Measurements from ENCODE around the gene ECM1.
A peak's percentile ranks its signal among the peaks of the same experiment; 100 is the strongest.

ECM1 gene

GRCh38 chr1:150560011-150560438 lies 52.1 kb downstream of the ECM1 start:
- peak in 1 of 2 donors; percentile 26 for DNase-seq

GRCh38 chr1:150560576-150561253 lies 52.8 kb downstream of the ECM1 start:
- peak in 1 of 2 donors; percentile 83 for DNase-seq

- peak; percentile 74 to 83 for DNase-seq
Measured at GRCh38 chr1:150561254-150561973, 53.5 kb downstream of the ECM1 start.

- peak; percentile 44 to 83 for DNase-seq
Measured at GRCh38 chr1:150561974-150562445, 54.1 kb downstream of the ECM1 start.

- DNase-seq, result no peak
Measured at GRCh38 chr1:150562446-150563339, 54.8 kb downstream of the ECM1 start.
